ENCODE results near the gene PRND.

DNA sequence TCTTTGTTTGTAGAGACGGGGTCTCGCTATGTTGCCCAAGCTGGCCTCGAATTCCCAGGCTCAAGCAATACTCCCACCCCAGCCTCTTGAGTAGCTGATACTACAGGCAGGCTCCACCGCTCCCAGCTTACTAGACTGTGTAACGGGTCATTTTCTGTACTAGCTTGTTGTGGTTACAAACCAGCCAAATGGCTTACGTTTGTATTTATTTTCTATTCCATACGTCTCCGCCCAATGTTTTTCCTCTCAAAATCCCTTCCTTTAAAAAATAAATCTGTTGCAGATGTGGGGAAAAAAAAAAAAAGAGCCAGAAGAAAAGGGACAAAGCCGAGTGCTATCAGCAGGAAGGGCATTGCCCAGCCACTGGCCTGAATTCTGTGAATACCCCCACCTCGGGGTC is 41.6 kb downstream of the PRND start:
- TF ChIP-seq, protein P1, sequence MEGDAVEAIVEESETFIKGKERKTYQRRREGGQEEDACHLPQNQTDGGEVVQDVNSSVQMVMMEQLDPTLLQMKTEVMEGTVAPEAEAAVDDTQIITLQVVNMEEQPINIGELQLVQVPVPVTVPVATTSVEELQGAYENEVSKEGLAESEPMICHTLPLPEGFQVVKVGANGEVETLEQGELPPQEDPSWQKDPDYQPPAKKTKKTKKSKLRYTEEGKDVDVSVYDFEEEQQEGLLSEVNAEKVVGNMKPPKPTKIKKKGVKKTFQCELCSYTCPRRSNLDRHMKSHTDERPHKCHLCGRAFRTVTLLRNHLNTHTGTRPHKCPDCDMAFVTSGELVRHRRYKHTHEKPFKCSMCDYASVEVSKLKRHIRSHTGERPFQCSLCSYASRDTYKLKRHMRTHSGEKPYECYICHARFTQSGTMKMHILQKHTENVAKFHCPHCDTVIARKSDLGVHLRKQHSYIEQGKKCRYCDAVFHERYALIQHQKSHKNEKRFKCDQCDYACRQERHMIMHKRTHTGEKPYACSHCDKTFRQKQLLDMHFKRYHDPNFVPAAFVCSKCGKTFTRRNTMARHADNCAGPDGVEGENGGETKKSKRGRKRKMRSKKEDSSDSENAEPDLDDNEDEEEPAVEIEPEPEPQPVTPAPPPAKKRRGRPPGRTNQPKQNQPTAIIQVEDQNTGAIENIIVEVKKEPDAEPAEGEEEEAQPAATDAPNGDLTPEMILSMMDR (optimal IDR thresholded peaks at IDR 0.05 in 1 of 3, IDR thresholded peaks at IDR 0.05 in 1 of 3, conservative IDR thresholded peaks at IDR 0.05 in 1 of 3; ENCODE audit: extremely low read depth in 1 of 3, insufficient read depth in 2 of 3, low read length in 3 of 3), result no peak
- no peak for TF ChIP-seq EZH2 (IDR thresholded peaks at IDR 0.05; ENCODE audit: low read length)
